ENCODE measurements around the gene PRDM10. TPM values are rescaled to one million over a fixed set of nuclear protein-coding genes. Genes with fewer than 3 reads are reported as not detected.

Gene PRDM10
- total RNA-seq (6.6 and 12.0 TPM in 2 replicates), polyA plus RNA-seq (2.2 and 4.1 TPM in 2 replicates)

- Histone ChIP-seq H3K27me3 (no peaks in the 10 kb centered on the region), H3K4me1 (ENCODE audit: low read depth) (peaks cover 6% of the 10 kb centered on the region), H3K4me3 (peak within 1 kb of the TSS; percentile 51), H3K27ac (peak within 1 kb of the TSS; percentile 98), H3K36me3 (no peaks in the 10 kb centered on the region), H3K9me3 (ENCODE audit: low read depth) (no peaks in the 10 kb centered on the region)
- no peak for TF ChIP-seq CTCF (IDR thresholded peaks at IDR 0.05; ENCODE audit: low read depth, low read length)
- DNase-seq (ENCODE audit: low read depth in 1 of 2, low spot score in 1 of 2): peak; percentile 92 to 96
These were observed at the start of gene PRDM10 for GRCh38 chr11:130002352-130002845. Gene PRDM10 (minus strand): TSS chr11:130002835. CDS start chr11:129960964, 41,871 bp downstream.

GRCh38 chr11:130051082-130051481 is 48.4 kb upstream of the PRDM10 start:
- TF ChIP-seq CTCF (IDR thresholded peaks at IDR 0.05; ENCODE audit: low read depth, low read length): no peak
- H3K27ac ChIP-seq: no peak overlapping the region
- no peaks in the 10 kb centered on the region for H3K36me3 ChIP-seq
- DNase-seq (ENCODE audit: low read depth in 1 of 2, low spot score in 1 of 2): peak in 1 of 2 donors; percentile 59
- no peaks in the 10 kb centered on the region for H3K4me1 ChIP-seq (ENCODE audit: low read depth)
- no peaks in the 10 kb centered on the region for H3K9me3 ChIP-seq (ENCODE audit: low read depth)
- no peaks in the 10 kb centered on the region for H3K27me3 ChIP-seq
- no peak overlapping the region for H3K4me3 ChIP-seq

GRCh38 chr11:130050257-130050656 is 47.6 kb upstream of the PRDM10 start:
- Histone ChIP-seq H3K9me3 (ENCODE audit: low read depth) (no peaks in the 10 kb centered on the region), H3K27me3 (no peaks in the 10 kb centered on the region), H3K27ac (no peak overlapping the region), H3K4me1 (ENCODE audit: low read depth) (no peaks in the 10 kb centered on the region), H3K36me3 (no peaks in the 10 kb centered on the region), H3K4me3 (no peak overlapping the region)
- DNase-seq (ENCODE audit: low read depth in 1 of 2, low spot score in 1 of 2): peak in 1 of 2 donors; percentile 35
- no peak for TF ChIP-seq CTCF (IDR thresholded peaks at IDR 0.05; ENCODE audit: low read depth, low read length)

GRCh38 chr11:130049328-130049771 is 46.7 kb upstream of the PRDM10 start:
- H3K9me3 ChIP-seq (ENCODE audit: low read depth): no peaks in the 10 kb centered on the region
- no peaks in the 10 kb centered on the region for H3K36me3 ChIP-seq
- H3K4me1 ChIP-seq (ENCODE audit: low read depth): no peaks in the 10 kb centered on the region
- peak in 1 of 2 donors; percentile 25 for DNase-seq (ENCODE audit: low read depth in 1 of 2, low spot score in 1 of 2)
- H3K27ac ChIP-seq: no peak overlapping the region
- H3K4me3 ChIP-seq: no peak overlapping the region
- no peaks in the 10 kb centered on the region for H3K27me3 ChIP-seq
- no peak for TF ChIP-seq CTCF (IDR thresholded peaks at IDR 0.05; ENCODE audit: low read depth, low read length)

DNA sequence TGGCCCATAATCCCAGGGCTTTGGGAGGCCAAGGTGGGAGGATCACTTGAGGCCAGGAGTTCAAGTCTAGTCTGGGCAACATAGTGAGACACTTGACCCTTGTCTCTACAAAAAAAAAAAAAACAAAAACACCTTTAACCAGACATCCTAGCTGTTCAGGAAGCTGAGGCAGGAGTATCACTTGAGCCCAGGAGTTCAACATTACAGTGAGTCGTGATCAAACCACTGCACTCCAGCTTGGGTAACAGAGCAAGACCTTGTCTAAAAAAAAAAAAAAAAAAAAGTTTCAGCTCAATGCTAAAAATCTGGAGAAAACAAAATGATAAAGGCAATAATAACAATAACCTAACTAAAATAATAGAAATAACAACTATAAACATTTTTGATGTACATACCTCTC is 44.5 kb upstream of the PRDM10 start:
- Histone ChIP-seq H3K36me3 (no peaks in the 10 kb centered on the region), H3K27ac (no peak overlapping the region), H3K9me3 (ENCODE audit: low read depth) (no peaks in the 10 kb centered on the region), H3K27me3 (no peaks in the 10 kb centered on the region), H3K4me3 (no peak overlapping the region), H3K4me1 (ENCODE audit: low read depth) (no peaks in the 10 kb centered on the region)
- TF ChIP-seq CTCF (IDR thresholded peaks at IDR 0.05; ENCODE audit: low read depth, low read length): no peak
- DNase-seq (ENCODE audit: low read depth in 1 of 2, low spot score in 1 of 2): no peak
